GM18909 (cell line): ENCODE results near the gene STN1.

Experiments used
- ATAC-seq: cut with Tn5 transposase; IDR thresholded peaks from one replicate; pipeline ENCODE4 v1.9.1; 2021; ENCODE audit warnings: mild to moderate bottlenecking; ENCODE audit not compliant: unreplicated experiment, poor library complexity

STN1 gene

GRCh38 chr10:103918053-103918846 lies at the start of gene STN1:
STN1 (minus strand) TSS chr10:103918184; CDS start chr10:103917594, 590 bp downstream.
- peak; percentile 89 for ATAC-seq

- ATAC-seq: peak; percentile 49
These were observed 49.6 kb upstream of the STN1 start for GRCh38 chr10:103967448-103968071.

GRCh38 chr10:103966671-103967447 lies 48.9 kb upstream of the STN1 start, which contains the start of gene SLK:
SLK (plus strand) TSS chr10:103967140; CDS start chr10:103967746, 606 bp downstream.
- peak; percentile 86 for ATAC-seq

GRCh38 chr10:103960103-103960502 lies 42.1 kb upstream of the STN1 start:
- no peak for ATAC-seq

GRCh38 chr10:103958996-103959395 lies 41.0 kb upstream of the STN1 start:
- ATAC-seq: no peak

- ATAC-seq: no peak
These were observed 36.6 kb upstream of the STN1 start for GRCh38 chr10:103954543-103954942.

GRCh38 chr10:103951942-103952341 lies 34.0 kb upstream of the STN1 start:
- ATAC-seq: no peak

- ATAC-seq: no peak
These were observed 33.2 kb upstream of the STN1 start for GRCh38 chr10:103951183-103951582.

- ATAC-seq: no peak
These were observed 31.7 kb upstream of the STN1 start for GRCh38 chr10:103949728-103950127.

- no peak for ATAC-seq
These were observed 30.0 kb upstream of the STN1 start for GRCh38 chr10:103947799-103948516.

- no peak for ATAC-seq
These were observed 24.9 kb upstream of the STN1 start for GRCh38 chr10:103942866-103943265.

- ATAC-seq: no peak
These were observed 23.8 kb upstream of the STN1 start for GRCh38 chr10:103941801-103942200.

- no peak for ATAC-seq
These were observed 21.5 kb upstream of the STN1 start for GRCh38 chr10:103939522-103939921.

- ATAC-seq: no peak
These were observed 18.0 kb upstream of the STN1 start for GRCh38 chr10:103936022-103936421.

GRCh38 chr10:103934308-103934707 lies 16.3 kb upstream of the STN1 start:
- ATAC-seq: no peak

- ATAC-seq: no peak
These were observed 15.7 kb upstream of the STN1 start for GRCh38 chr10:103933557-103934121.

GRCh38 chr10:103932971-103933370 lies 15.0 kb upstream of the STN1 start:
- ATAC-seq: no peak

GRCh38 chr10:103932271-103932670 lies 14.3 kb upstream of the STN1 start:
- no peak for ATAC-seq

- no peak for ATAC-seq
These were observed 13.6 kb upstream of the STN1 start for GRCh38 chr10:103931603-103932002.

- ATAC-seq: no peak
These were observed 12.9 kb upstream of the STN1 start for GRCh38 chr10:103930881-103931280.
